H9 (cell line): ENCODE results near the gene ALDH1A3. TPM values are rescaled to one million over a fixed set of nuclear protein-coding genes. Genes with fewer than 3 reads are reported as not detected.

ENCODE experiments used
- DNase-seq: peaks from one replicate; pipeline ENCODE4 v3.0.0-alpha.2; 2017
- H2AFZ ChIP-seq: one replicate; pipeline ENCODE4 v1.6.1; 2013; ENCODE audit warnings: mild to moderate bottlenecking, low read length, control low read depth, moderate library complexity
- H2AK5ac ChIP-seq: 2 replicates; pipeline ENCODE4 v1.6.1; 2013; ENCODE audit warnings: low read length, control low read depth, mixed read lengths; ENCODE audit not compliant: insufficient read length
- H2BK120ac ChIP-seq: one replicate; pipeline ENCODE4 v1.6.1; 2013; ENCODE audit warnings: low read depth, mild to moderate bottlenecking, low read length, control low read depth, inconsistent platforms; ENCODE audit not compliant: poor library complexity, severe bottlenecking
- H2BK12ac ChIP-seq: 2 replicates; pipeline ENCODE4 v1.6.1; 2013; ENCODE audit warnings: low read length, control low read depth, mixed read lengths, low read depth; ENCODE audit not compliant: insufficient read length
- H2BK15ac ChIP-seq: 2 replicates; pipeline ENCODE4 v1.6.1; 2013; ENCODE audit warnings: low read depth, low read length, control low read depth
- H2BK20ac ChIP-seq: one replicate; pipeline ENCODE4 v1.6.1; 2013; ENCODE audit warnings: low read depth, mild to moderate bottlenecking, low read length, control low read depth, inconsistent platforms; ENCODE audit not compliant: poor library complexity, severe bottlenecking
- H2BK5ac ChIP-seq: 2 replicates; pipeline ENCODE4 v1.6.1; 2013; ENCODE audit warnings: low read length, control low read depth, mixed read lengths; ENCODE audit not compliant: insufficient read length
- H3K14ac ChIP-seq: 2 replicates; pipeline ENCODE4 v1.6.1; 2013; ENCODE audit warnings: low read length, control low read depth; ENCODE audit not compliant: insufficient read depth
- H3K18ac ChIP-seq: 2 replicates; pipeline ENCODE4 v1.6.1; 2013; ENCODE audit warnings: low read depth, mild to moderate bottlenecking, mixed read lengths, low read length, control low read depth; ENCODE audit not compliant: insufficient read length
- H3K23ac ChIP-seq: 2 replicates; pipeline ENCODE4 v1.6.1; 2013; ENCODE audit warnings: low read length, control low read depth, mixed read lengths, low read depth; ENCODE audit not compliant: insufficient read length
- H3K23me2 ChIP-seq: 2 replicates; pipeline ENCODE4 v1.6.1; 2013; ENCODE audit warnings: low read depth, mild to moderate bottlenecking, mixed read lengths, low read length, control low read depth; ENCODE audit not compliant: insufficient read length, poor library complexity, severe bottlenecking
- H3K27ac ChIP-seq: 2 replicates; pipeline ENCODE4 v1.5.1; 2013; ENCODE audit warnings: low read length, control low read depth, mixed read lengths, low read depth; ENCODE audit not compliant: insufficient read length
- H3K27me3 ChIP-seq: 2 replicates; pipeline ENCODE4 v1.6.1; 2013; ENCODE audit warnings: low read length, control low read depth, inconsistent platforms; ENCODE audit not compliant: insufficient read depth
- H3K4ac ChIP-seq: 2 replicates; pipeline ENCODE4 v1.6.1; 2013; ENCODE audit warnings: low read depth, mild to moderate bottlenecking, control low read depth, inconsistent platforms, low read length, moderate library complexity
- H3K4me1 ChIP-seq: 2 replicates; pipeline ENCODE4 v1.6.1; 2013; ENCODE audit warnings: low read length, control low read depth, inconsistent platforms; ENCODE audit not compliant: insufficient read depth
- H3K4me2 ChIP-seq: 2 replicates; pipeline ENCODE4 v1.6.1; 2013; ENCODE audit warnings: low read length, control low read depth, mixed read lengths; ENCODE audit not compliant: insufficient read length, insufficient read depth
- H3K56ac ChIP-seq: 2 replicates; pipeline ENCODE4 v1.6.1; 2013; ENCODE audit warnings: low read depth, mild to moderate bottlenecking, mixed read lengths, low read length, control low read depth; ENCODE audit not compliant: insufficient read length
- H3K79me1 ChIP-seq: 2 replicates; pipeline ENCODE4 v1.6.1; 2013; ENCODE audit warnings: low read depth, mild to moderate bottlenecking, moderate library complexity, low read length, control low read depth, inconsistent platforms; ENCODE audit not compliant: insufficient read depth, poor library complexity, severe bottlenecking
- H3K79me2 ChIP-seq: 2 replicates; pipeline ENCODE4 v1.6.1; 2013; ENCODE audit warnings: low read length, control low read depth, inconsistent platforms; ENCODE audit not compliant: insufficient read depth
- H3K9ac ChIP-seq: 2 replicates; pipeline ENCODE4 v1.6.1; 2013; ENCODE audit warnings: low read length, control low read depth, mixed read lengths; ENCODE audit not compliant: insufficient read length; ENCODE audit errors: extremely low read depth
- H3K9me3 ChIP-seq: one replicate; pipeline ENCODE4 v1.6.1; 2013; ENCODE audit warnings: low read depth, low read length, inconsistent platforms; ENCODE audit not compliant: control insufficient read depth
- H3T11ph ChIP-seq: one replicate; pipeline ENCODE4 v1.6.1; 2013; ENCODE audit warnings: mild to moderate bottlenecking, low read length, control low read depth, inconsistent platforms
- H4K20me1 ChIP-seq: one replicate; pipeline ENCODE4 v1.6.1; 2013; ENCODE audit not compliant: control insufficient read depth, insufficient read length, insufficient read depth
- H4K5ac ChIP-seq: 2 replicates; pipeline ENCODE4 v1.6.1; 2013; ENCODE audit warnings: low read depth, mild to moderate bottlenecking, mixed read lengths, low read length, control low read depth; ENCODE audit not compliant: insufficient read length
- H4K8ac ChIP-seq: replicated peaks from 2 replicates; pipeline ENCODE4 v1.6.1; 2013; ENCODE audit warnings: low read length, control low read depth, mixed read lengths, low read depth; ENCODE audit not compliant: insufficient read length
- H4K91ac ChIP-seq: 2 replicates; pipeline ENCODE4 v1.6.1; 2013; ENCODE audit warnings: low read depth, mild to moderate bottlenecking, moderate library complexity, mixed read lengths, low read length, control low read depth; ENCODE audit not compliant: insufficient read length
- H3K27ac Mint-ChIP-seq, 3 experiments: 2 replicates in 2 of 3; 3 replicates in 1 of 3; pipeline ENCODE4 v1.8.0; 2020 to 2021; ENCODE audit warnings: mixed read lengths in 3 of 3, mild to moderate bottlenecking in 1 of 3, moderate library complexity in 1 of 3
- H3K27me3 Mint-ChIP-seq: 2 replicates; pipeline ENCODE4 v1.8.0; 2021; ENCODE audit warnings: low read depth, mild to moderate bottlenecking, moderate library complexity, mixed read lengths
- H3K36me3 Mint-ChIP-seq, 3 experiments: 2 replicates in 2 of 3; 3 replicates in 1 of 3; pipeline ENCODE4 v1.8.0; 2020 to 2021; ENCODE audit warnings: low read depth in 3 of 3, mixed read lengths in 3 of 3; ENCODE audit not compliant: insufficient read depth in 1 of 3
- H3K4me1 Mint-ChIP-seq, 2 experiments: 2 replicates each; pipeline ENCODE4 v1.8.0; 2020; ENCODE audit warnings: mixed read lengths in 2 of 2
- H3K4me3 Mint-ChIP-seq, 2 experiments: 2 replicates in 1 of 2; 3 replicates in 1 of 2; pipeline ENCODE4 v1.8.0; 2020 to 2021; ENCODE audit warnings: mild to moderate bottlenecking in 2 of 2, mixed read lengths in 2 of 2, moderate library complexity in 1 of 2
- H3K9me3 Mint-ChIP-seq, 2 experiments: 2 replicates in 1 of 2; 3 replicates in 1 of 2; pipeline ENCODE4 v1.8.0; 2020; ENCODE audit warnings: mild to moderate bottlenecking in 2 of 2, mixed read lengths in 2 of 2, moderate library complexity in 1 of 2
- WGBS: extraction: QIAGEN DNeasy Blood & Tissue Kit; methylation state at CpG from one replicate; pipeline ENCODE4 v1.1.7; 2013; ENCODE audit warnings: missing lambda C conversion rate, low lambda C conversion rate, mixed read lengths; ENCODE audit not compliant: insufficient read length; ENCODE audit errors: extremely low coverage; 5-methylcytosine and 5-hydroxymethylcytosine counted together
- total RNA-seq: library from RNA; stranded (reverse); gene quantifications from 2 replicates; pipeline ENCODE4 v1.2.1, GENCODE V29; 2021
- TF ChIP-seq, protein P1 (sequence below): fragments of 200-600 bp; sonication (generic); conservative IDR thresholded peaks from 3 replicates; pipeline ENCODE4 v1.8.0; 2021; ENCODE audit warnings: antibody characterized with exemption, mild to moderate bottlenecking

The ALDH1A3 gene
- total RNA-seq, 1 experiment from 2014 or later = 9.2 TPM

GRCh38 chr15:100925480-100925879, 45.8 kb downstream of the ALDH1A3 start:
- no peak overlapping the region for H3K18ac ChIP-seq
- no peak overlapping the region for H2BK15ac ChIP-seq
- WGBS = no CpG with 5 or more reads among the region's 8 CpGs
- H3K23me2 ChIP-seq = no peaks in the 10 kb centered on the region
- H3K79me1 ChIP-seq = no peaks in the 10 kb centered on the region
- no peak overlapping the region for H4K91ac ChIP-seq
- H2BK5ac ChIP-seq = no peak overlapping the region
- DNase-seq = no peak
- H3T11ph ChIP-seq = no peak overlapping the region
- no peak overlapping the region for H2AFZ ChIP-seq
- Mint-ChIP-seq H3K27me3 (peaks cover 69% of the 10 kb centered on the region), H3K9me3 (no peaks in the 10 kb centered on the region; a peak in 1 of 5 replicates), H3K4me1 (peaks cover 15 to 20% of the 10 kb centered on the region in 2 experiments), H3K4me3 (no peak overlapping the region), H3K27ac (no peak overlapping the region), H3K36me3 (no peaks in the 10 kb centered on the region)
- no peak overlapping the region for H4K8ac ChIP-seq
- no peak overlapping the region for H2BK12ac ChIP-seq
- TF ChIP-seq, protein P1, sequence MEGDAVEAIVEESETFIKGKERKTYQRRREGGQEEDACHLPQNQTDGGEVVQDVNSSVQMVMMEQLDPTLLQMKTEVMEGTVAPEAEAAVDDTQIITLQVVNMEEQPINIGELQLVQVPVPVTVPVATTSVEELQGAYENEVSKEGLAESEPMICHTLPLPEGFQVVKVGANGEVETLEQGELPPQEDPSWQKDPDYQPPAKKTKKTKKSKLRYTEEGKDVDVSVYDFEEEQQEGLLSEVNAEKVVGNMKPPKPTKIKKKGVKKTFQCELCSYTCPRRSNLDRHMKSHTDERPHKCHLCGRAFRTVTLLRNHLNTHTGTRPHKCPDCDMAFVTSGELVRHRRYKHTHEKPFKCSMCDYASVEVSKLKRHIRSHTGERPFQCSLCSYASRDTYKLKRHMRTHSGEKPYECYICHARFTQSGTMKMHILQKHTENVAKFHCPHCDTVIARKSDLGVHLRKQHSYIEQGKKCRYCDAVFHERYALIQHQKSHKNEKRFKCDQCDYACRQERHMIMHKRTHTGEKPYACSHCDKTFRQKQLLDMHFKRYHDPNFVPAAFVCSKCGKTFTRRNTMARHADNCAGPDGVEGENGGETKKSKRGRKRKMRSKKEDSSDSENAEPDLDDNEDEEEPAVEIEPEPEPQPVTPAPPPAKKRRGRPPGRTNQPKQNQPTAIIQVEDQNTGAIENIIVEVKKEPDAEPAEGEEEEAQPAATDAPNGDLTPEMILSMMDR = no peak
- H3K9ac ChIP-seq = no peak overlapping the region
- no peak overlapping the region for H3K23ac ChIP-seq
- H3K27me3 ChIP-seq = peaks cover 10% of the 10 kb centered on the region; the same call in 1 of the 2 replicates
- no peaks in the 10 kb centered on the region for H3K9me3 ChIP-seq
- no peak overlapping the region for H2AK5ac ChIP-seq
- H3K4me2 ChIP-seq = no peak overlapping the region
- H2BK20ac ChIP-seq = no peak overlapping the region
- no peaks in the 10 kb centered on the region for H3K79me2 ChIP-seq
- H2BK120ac ChIP-seq = no peak overlapping the region
- no peaks in the 10 kb centered on the region; the same call in 1 of the 2 replicates for H3K4me1 ChIP-seq
- H3K56ac ChIP-seq = no peak overlapping the region
- H4K5ac ChIP-seq = no peak overlapping the region
- no peak overlapping the region for H3K27ac ChIP-seq
- H3K4ac ChIP-seq = no peak overlapping the region
- no peaks in the 10 kb centered on the region for H4K20me1 ChIP-seq
- no peak overlapping the region for H3K14ac ChIP-seq
